GM21381 (cell line): ENCODE results near the gene RPL36.
"Not testable (repeated sequence)": the region's sequence is repeated elsewhere in the genome, so short reads cannot be mapped to it uniquely, and the experiment has no call there.

Source experiments
- ATAC-seq: cut with Tn5 transposase; IDR thresholded peaks from one replicate; pipeline ENCODE4 v1.9.1; 2021; ENCODE audit warnings: mild to moderate bottlenecking, moderate library complexity; ENCODE audit not compliant: unreplicated experiment

RPL36 gene

DNA sequence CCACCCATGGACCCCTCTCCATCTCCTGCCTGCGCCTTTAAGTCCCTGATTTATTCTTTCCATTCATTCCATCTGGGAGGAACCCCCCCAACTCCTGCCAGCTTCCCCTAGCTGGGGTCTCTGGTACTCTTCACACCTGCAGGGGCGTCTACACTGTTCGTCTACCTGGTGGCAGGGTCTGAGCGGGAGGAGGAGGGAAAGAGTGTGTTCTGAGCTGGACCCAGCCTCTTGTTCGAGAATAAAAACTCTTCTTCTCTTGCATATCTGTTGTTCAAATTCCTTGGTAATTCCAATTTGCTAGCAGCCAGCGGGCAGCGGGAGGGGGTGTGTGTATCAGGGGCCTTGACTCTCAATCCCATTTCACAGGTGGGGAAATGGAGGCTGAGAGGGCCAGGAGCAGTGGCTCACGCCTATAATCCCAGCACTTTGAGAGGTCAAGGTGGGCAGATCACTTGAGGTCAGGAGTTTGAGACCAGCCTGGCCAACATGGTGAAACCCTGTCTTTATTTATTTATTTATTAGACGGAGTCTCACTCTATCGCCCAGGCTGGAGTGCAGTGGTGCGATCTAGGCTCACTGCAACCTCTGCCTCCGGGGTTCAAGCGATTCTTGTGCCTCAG is 1.7 kb upstream of the RPL36 start:
- ATAC-seq: not testable (repeated sequence)

DNA sequence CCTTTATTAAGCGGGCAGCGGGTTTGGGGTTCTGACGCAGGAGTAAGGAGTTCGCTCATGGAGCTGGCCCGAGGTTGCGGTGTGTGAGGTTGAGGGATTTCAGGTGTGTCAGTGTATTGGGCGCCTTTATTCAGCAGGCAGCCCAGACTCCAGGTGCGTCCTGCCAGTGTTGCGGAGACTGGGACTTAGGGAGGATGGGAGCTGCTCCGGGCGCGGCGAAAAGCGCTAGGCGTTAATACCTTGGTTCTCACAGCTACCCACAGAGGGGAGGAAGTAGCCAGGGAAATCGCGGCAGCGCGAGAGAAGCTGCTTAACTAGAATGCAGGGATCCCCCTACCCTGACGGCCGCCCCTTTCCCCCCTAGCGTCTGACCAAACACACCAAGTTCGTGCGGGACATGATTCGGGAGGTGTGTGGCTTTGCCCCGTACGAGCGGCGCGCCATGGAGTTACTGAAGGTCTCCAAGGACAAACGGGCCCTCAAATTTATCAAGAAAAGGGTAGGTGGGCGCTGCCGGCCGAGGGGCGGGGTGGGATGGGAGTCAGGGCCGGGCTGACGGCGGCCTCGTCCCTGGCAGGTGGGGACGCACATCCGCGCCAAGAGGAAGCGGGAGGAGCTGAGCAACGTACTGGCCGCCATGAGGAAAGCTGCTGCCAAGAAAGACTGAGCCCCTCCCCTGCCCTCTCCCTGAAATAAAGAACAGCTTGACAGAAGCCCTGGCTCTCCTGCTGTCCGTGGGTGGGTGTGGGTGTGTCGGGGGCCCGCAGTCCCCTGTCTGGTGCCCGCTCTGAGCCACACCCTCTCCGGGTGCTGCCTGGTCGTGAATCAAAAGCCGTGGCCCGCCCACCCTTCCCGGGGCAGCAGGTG is 1.1 kb downstream of the RPL36 start:
- ATAC-seq: no peak

DNA sequence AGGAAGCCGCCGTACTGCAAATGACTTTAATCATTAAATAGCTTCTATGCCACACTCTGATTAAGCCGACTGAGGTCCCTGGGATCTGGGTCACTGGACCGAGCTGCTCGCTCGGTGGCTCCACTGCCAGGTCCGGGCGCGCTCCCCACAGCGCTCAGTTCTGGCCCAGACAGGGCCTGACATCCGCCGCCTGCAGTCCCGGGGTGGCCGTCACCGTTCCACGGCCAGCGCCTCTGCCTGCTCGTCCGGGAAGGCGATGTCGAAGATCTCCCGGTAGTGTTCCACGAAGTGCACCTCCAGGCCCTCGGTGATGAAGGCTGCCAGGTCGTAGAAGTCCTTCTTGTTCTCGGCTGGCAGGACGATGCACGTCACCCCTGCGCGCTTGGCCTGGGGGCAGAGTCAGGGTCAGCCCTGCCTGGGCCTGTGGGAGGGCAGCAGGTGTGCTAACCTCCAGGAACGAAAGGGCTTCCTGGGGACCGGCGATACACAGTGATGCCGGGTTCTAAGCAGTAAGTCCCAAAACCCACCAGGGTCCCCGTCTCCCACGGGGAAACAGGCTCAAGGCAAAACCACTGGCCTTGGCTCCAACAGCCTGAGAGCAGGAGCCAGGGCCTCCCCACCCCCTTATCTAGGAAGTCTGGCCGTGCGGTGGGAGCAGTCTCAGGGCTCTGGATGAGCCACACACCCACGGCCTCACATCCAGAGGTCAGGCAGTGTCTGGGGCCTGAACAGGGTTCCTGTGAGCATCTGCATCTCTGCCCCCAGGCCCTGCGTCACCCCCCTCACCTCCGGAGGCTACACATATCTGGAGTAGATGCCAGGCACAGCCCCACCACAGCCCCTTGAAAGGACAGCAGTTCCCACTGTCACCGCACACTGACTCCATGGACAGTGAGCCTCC is 2.0 kb downstream of the RPL36 start:
- ATAC-seq: no peak

DNA sequence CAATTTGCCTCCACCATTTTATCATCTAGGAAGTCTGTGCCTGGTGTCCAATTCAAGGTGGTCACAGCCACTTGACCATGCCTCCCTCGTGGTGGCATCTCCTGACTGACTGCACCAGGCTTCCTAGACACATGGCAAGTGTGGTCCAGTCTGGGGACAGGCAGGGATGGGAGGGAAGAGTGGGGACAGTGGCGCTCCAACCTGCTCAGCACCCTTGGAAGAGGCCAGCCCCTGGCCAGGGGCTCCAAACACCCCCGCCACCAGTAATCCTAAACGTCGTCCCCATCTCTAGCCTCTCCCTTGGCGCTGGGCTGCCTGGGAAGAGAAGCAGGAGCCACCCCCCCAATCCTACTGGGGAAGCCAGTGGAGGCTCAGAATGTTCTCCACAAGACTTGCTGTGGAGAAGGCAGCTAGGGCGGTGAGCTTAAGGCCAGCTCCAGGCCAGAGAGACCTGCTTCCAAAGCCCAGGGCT is 2.7 kb downstream of the RPL36 start:
- no peak for ATAC-seq

DNA sequence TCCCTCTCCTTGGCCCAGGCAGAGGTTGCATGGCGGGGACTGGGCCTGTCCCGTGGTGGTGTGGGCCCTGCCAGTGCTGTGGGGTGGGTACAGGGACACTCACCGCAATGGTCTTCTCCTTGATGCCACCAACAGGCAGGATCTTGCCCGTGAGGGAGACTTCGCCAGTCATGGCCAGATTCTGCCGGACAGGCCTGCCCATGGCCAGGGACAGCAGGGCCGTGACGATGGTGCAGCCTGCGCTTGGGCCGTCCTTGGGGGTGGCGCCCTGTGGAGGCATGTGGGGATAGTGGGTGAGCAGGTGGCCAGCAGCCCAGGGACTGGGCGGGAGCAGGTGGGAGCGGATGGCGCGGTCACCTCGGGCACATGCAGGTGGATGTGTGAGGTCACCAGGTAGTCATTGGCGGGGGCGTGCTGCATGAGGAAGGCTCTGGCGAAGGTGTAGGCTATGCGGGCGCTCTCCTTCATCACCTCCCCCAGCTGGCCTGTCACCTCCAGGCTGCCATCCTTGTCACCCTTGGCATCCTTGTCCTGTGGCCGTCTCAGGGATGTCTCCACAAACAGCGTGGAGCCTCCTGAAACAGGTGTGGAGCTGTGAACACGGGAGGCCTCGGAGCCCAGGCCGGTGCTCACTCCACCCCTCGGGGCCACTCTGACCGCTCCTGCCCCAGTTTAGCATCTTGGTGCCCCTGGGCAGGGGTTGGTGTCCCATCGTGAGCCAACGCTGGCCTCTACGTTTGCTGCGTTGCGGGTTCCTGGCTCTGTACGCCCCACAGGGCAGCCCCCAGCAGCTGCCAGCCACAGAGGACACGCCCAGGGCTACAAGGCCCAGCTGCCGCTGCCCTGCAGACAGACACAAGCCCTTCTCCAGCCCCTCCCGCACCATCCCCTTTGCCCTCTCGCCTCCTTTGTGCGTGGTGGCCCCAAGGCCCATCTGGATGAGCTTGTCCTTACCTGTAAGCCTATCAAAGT is 3.4 kb downstream of the RPL36 start:
- no peak for ATAC-seq

DNA sequence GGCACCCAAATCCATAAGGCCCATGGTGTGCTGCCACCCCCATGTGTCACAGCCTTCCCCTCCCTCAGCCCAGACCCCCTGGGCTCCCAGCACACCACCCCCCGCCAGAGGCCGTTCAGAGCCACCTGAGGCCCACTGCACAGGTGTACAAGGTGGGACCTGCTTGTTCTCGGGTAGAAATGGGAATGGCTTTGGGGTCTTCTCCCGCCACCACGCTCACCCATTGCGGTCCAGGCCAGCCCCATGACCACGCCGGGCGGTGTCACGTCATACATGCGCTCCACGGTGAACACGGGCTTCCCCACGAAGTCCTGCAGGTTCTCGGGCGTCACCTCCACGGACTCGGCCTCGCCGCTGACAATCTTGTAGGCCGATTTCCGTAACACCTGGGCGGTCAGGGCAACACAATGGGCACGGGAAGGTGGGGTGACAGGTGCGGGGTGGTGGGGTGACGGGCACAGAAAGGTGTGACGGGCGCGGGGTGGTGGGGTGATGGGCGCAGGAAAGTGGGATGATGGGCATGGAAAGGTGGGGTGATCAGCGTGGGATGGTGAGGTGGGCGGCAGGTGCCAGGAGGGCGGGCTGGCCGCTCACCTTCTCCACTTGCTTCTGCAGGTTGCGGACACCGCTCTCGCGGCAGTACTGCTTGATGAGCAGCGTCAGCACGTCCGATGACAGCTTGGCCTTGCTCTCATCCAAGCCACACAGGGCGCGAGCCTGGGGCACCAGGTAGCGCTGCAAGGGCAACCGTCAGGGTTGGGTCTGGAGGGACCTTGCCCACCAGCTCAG is 4.3 kb downstream of the RPL36 start:
- ATAC-seq: no peak

DNA sequence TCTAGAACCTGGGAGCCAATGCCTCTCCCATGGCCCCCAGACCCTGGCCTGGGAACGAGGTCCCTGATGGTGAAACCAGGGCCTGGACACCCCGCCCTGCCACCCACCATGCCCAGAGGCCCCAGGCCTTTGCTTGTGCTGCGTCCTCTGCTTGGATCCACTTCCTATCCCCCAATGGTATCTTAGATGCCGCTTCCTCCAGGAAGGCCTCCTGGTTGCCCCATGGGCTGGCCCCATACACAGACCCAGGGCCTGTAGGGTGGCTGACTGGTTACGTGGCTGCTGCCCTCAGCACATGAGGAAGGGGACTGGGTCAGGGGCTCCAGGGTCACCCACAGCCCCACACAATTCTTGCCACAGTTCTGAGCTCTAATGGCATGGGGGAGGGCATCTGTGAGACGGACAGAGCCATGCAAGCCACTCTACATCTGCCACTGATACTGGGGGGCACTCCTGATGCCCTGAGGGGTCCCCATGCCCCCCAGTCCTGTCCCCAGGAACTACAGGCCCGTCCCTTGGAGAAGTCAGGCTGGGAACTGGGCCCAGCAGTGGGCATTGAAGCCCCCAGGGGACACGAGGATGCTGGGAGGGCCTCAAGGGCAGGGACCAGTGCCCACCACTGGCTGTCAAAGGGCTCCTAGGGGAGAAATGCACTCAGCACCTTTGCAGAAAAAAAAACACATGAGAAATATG is 5.0 kb downstream of the RPL36 start:
- ATAC-seq: no peak

DNA sequence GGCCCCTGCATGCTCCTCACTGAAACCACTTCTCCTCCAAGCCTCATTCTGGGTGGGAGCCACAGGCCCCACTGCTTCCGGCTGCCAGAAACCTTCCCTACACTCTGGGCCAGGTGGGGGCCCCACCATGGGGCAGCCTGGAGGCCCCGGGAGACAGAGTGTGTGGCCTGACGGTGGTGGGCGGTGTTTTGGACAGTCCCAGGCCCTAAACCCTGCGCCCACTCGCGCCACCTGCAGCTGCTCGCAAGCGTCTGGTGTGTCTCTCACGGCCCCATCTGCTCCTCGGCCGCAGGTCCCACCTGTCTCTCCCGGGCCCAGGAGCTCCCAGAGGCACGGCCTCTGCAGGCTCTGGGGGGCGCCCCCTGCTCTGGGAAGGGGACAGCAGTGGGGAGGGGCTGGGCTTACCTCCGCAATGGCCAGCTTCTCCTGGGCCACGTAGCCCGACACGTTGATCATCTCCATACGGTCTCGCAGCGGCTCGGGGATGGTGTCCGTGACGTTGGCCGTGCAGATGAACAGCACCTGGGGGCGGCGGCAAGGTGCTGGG is 5.6 kb downstream of the RPL36 start:
- no peak for ATAC-seq

DNA sequence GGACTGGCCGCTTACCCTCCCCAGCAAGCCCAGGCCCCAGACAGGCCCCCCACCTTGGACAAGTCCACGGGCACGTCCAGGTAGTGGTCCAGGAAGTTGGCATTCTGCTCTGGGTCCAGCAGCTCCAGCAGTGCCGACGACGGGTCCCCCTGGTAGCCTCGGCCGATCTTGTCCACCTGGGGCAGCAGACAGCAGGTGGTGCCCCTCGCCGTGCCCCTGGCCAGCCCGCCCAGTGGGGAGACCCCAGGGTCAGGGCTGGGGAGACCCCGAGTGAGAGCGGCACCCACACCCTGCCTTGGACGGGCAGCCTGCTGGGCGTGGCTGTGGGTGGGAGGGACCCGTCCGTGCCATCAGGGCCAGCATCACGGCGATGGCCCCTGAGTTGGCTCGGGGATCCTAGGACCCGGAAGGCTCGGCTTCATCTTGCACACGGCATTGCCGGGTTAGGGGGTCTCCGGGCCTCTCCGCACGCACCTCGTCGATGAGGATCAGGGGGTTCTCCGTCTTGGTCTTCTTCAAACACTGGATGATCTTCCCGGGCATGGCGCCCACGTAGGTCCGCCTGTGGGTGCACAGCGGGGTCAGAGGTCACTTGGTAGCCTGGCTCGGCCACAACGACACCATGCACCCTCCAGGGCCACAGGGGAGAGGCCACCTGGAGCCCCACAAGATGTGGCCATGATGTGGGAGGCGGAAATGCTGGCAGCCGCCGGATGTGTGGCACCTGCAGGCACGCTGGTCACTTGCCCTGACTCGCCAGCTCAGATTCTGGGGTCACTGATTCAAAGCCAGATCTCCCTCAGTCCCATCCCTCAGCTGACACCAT is 6.3 kb downstream of the RPL36 start:
- ATAC-seq: no peak

DNA sequence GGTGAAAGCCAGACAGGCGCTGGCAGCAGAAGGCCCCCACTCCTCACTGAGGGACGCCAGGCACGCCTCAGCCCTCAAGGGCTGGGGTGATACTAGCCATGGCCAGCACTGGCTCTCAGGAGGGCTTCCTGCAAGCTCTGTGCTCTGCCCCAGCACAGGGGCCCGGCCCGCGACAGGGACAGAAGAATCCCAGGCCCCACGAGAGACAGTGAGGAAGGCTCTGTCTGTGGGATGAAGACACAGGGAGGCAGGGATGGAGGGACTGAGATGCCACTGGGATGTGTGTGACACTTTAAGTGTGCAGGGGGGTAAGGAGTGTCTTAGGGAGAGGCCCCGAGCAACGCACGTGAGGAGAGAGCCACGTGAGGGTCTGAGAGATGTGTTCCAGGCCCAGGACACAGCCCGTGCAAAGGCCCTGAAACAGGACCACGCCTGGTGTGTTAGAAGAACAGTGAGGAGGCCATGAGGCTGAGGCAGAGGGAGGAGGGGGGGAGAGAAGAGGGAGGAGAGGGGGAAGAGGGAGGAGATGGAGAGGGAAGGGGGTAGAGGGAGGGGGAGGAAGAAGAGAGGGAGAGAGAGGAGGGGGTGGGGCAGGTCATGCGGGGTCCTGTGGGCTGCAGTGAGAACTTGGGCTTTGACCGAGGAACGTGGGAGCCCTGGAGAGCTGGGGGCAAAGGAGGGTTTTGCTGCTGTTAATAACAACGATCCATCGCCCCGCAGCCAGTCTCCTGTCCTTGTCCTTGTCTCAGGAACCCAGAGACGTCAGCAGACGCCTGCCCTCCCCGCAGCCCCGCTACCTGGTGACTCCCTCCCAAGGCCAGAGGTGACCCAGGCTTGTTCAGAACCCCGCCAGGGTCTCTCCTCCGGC is 7.2 kb downstream of the RPL36 start:
- ATAC-seq: no peak

DNA sequence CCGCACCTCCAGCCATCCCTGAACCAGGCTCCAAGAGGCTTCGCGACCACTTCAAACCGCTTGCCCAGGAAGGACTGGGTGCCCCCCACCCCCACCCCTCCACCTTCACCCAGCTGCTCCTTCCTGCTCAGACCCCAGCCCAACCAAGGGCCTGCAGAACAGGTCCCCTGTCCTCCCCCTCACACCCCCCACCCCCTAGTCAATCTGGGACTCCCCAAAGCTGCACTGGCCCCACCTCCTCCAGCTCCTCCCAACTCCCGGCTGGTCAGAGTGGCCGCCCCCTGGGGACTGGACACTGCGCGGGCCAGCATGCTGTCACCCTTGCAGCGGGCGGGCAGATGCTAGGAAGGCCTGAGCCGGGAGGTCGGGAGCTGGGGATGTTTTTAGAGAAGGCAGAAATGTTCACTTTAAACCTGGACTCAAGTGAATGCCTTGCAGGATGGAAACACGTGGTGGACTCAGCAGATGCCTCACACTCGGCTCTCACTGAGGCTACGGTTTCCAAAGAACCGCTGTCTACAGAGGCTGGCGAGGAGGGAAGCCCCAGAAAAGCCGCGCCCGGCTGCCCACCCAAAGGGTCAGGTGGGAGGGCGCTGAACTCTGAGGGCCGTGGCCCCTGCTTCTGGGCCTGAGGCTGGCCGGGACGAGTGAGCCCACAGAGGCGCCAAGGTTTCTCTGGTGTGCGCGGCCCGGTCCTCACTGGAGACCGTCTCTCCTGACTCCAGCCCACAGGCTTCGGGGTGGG is 8.0 kb downstream of the RPL36 start:
- ATAC-seq: no peak

DNA sequence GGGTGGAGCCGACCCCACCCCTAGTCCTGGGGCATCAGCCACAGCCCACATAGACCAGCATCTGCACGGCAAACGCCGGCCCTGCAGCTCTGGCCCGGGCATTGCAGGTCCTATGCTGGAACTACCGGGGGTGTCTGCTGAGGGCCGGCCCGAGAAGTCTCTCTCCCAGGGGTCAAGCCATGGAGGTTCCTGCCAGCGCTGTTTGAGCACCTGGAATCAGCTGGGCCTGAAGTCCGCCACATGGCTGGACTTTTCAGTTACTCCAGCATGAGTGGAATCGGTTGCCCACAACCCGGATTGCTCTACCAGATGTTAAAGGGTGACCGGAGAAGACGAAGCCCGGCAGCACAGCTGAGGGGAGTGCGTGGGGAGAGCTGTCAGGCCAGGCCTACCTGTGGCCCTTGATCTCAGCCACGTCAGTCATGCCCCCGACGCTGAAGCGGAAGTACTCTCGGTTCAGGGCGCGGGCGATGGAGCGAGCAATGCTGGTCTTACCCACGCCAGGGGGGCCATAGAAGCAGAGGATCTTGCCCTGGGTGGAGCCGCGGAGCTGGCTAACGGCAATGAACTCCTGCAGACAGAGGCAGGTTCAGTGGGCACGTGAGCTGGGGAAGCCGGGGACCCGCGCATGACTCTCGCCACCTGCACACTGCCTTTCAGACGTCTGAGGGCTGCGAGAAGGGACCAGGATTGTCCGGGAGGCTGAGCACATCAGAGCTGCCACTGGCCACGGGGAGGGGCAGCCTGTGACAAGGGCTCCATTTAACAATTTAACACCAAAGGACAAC is 8.7 kb downstream of the RPL36 start:
- ATAC-seq: no peak

DNA sequence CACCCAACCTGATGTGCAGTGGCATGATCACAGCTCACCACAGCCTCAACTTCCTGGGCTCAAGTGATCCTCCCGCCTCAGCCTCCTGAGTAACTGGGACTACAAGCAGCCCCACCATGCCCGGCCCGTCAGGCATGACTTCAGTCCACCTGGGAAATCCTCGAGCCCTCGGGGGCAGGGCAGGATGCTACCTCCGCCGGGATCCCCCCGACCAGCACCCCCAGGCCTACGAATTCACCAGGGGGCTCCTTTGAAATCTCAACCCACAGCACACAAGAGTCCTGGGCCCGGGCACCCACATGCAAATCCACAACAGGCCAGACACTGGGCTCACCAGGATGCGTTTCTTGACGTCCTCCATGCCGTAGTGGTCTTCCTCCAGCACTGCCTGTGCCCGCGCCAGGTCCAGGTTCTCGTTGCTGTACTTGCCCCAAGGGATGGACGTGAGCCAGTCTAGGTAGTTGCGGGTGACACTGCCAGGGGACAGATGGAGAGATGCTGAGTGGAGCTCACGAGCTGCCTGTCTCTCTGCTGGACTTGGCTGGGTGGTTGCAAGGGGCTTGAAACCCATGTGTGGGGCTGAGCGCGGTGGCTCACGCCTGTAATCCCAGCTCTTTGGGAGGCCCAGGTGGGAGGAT is 10.5 kb downstream of the RPL36 start:
- ATAC-seq: no peak

DNA sequence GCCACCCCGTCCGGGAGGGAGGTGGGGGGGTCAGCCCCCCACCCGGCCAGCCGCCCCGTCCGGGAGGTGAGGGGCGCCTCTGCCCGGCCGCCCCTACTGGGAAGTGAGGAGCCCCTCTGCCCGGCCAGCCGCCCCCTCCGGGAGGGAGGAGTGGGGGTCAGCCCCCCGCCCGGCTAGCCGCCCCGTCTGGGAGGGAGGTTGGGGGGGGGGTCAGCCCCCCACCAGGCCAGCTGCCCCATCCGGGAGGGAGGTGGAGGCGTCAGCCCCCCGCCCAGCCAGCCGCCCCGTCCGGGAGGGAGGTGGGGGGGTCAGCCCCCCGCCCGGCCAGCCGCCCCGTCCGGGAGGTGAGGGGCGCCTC is 11.9 kb downstream of the RPL36 start:
- not testable (repeated sequence) for ATAC-seq
